Activated CD4-positive, alpha-beta memory T cell treated with anti-CD3 and anti-CD28 coated beads for 36 hours (primary cell): ENCODE data around the gene ARHGAP33. TPM values are rescaled to one million over a fixed set of nuclear protein-coding genes. Genes with fewer than 3 reads are reported as not detected.

Experiments used
- total RNA-seq, 2 experiments: library from RNA; stranded (reverse); gene quantifications; one replicate each; pipeline ENCODE4 v1.2.3, GENCODE V29; 2021

The ARHGAP33 gene
- total RNA-seq, 2 experiments from 2014 or later, result 35.0 to 39.3 TPM

Other genes starting within 250 kb of the ARHGAP33 start
- under 1 TPM in 1 of 2 experiments, not detected in 1; 0.10 TPM for gene SBSN, start 247.3 kb upstream of the ARHGAP33 start, total RNA-seq
- not detected for gene GAPDHS, start 242.1 kb upstream of the ARHGAP33 start, total RNA-seq
- 10 to 100 TPM; 73.5 to 81.9 TPM for gene TMEM147, start 229.9 kb upstream of the ARHGAP33 start, total RNA-seq
- not detected for gene ATP4A, start 211.9 kb upstream of the ARHGAP33 start, total RNA-seq
- gene PMIS2, start 189.4 kb upstream of the ARHGAP33 start, total RNA-seq, result not detected
- gene HAUS5, start 162.8 kb upstream of the ARHGAP33 start, total RNA-seq, result 10 to 100 TPM; 36.6 to 43.1 TPM
- gene RBM42, start 146.5 kb upstream of the ARHGAP33 start, total RNA-seq, result 10 to 100 TPM; 86.4 to 88.0 TPM
- gene ETV2, start 133.8 kb upstream of the ARHGAP33 start, total RNA-seq, result under 1 TPM; 0.70 to 0.83 TPM
- gene COX6B1, start 127.2 kb upstream of the ARHGAP33 start, total RNA-seq, result 100 to 1,000 TPM; 444 to 453 TPM
- 1 to 10 TPM in 1 of 2 experiments, under 1 TPM in 1; 0.90 to 1.0 TPM for gene UPK1A, start 109.0 kb upstream of the ARHGAP33 start, total RNA-seq
- 100 to 1,000 TPM; 226 to 228 TPM for gene ZBTB32, start 71.0 kb upstream of the ARHGAP33 start, total RNA-seq
- 10 to 100 TPM; 47.0 to 54.2 TPM for gene KMT2B, start 57.6 kb upstream of the ARHGAP33 start, total RNA-seq
- 10 to 100 TPM; 90.1 to 92.8 TPM for gene IGFLR1, start 33.1 kb upstream of the ARHGAP33 start, total RNA-seq
- 10 to 100 TPM; 34.6 to 37.8 TPM for gene U2AF1L4, start 30.1 kb upstream of the ARHGAP33 start, total RNA-seq
- gene PSENEN, start 29.9 kb upstream of the ARHGAP33 start, total RNA-seq, result 10 to 100 TPM; 46.7 to 47.9 TPM
- 1 to 10 TPM; 7.5 TPM for gene LIN37, start 27.0 kb upstream of the ARHGAP33 start, total RNA-seq
- gene HSPB6, start 18.5 kb upstream of the ARHGAP33 start, total RNA-seq, result under 1 TPM; 0.36 to 0.53 TPM
- 10 to 100 TPM; 38.4 to 40.0 TPM for gene PROSER3, start 17.4 kb upstream of the ARHGAP33 start, total RNA-seq
- not detected for gene PRODH2, start 37.3 kb downstream of the ARHGAP33 start, total RNA-seq
- not detected for gene NPHS1, start 76.9 kb downstream of the ARHGAP33 start, total RNA-seq
- under 1 TPM; 0.78 to 0.92 TPM for gene KIRREL2, start 81.3 kb downstream of the ARHGAP33 start, total RNA-seq
- 1 to 10 TPM; 1.2 to 2.6 TPM for gene APLP1, start 93.0 kb downstream of the ARHGAP33 start, total RNA-seq
- gene NFKBID, start 125.0 kb downstream of the ARHGAP33 start, total RNA-seq, result 10 to 100 TPM; 66.7 to 70.9 TPM
- gene HCST, start 127.0 kb downstream of the ARHGAP33 start, total RNA-seq, result 10 to 100 TPM; 50.7 to 52.9 TPM
- gene TYROBP, start 132.7 kb downstream of the ARHGAP33 start, total RNA-seq, result not detected
- 1 to 10 TPM; 8.7 to 9.1 TPM for gene LRFN3, start 160.8 kb downstream of the ARHGAP33 start, total RNA-seq
- gene SDHAF1, start 219.6 kb downstream of the ARHGAP33 start, total RNA-seq, result 10 to 100 TPM; 15.8 to 18.9 TPM
- gene SYNE4, start 233.2 kb downstream of the ARHGAP33 start, total RNA-seq, result 1 to 10 TPM; 2.0 to 2.9 TPM
- 10 to 100 TPM; 40.9 to 44.7 TPM for gene ALKBH6, start 238.6 kb downstream of the ARHGAP33 start, total RNA-seq